HK-2 (cell line): ENCODE measurements around the gene SLC1A1.
"Not testable (repeated sequence)": the region's sequence is repeated elsewhere in the genome, so short reads cannot be mapped to it uniquely, and the experiment has no call there.

Source experiments
- DNase-seq: peaks from one replicate; pipeline ENCODE4 v3.0.0-alpha.2; 2018; ENCODE audit not compliant: unreplicated experiment

SLC1A1 gene

DNA sequence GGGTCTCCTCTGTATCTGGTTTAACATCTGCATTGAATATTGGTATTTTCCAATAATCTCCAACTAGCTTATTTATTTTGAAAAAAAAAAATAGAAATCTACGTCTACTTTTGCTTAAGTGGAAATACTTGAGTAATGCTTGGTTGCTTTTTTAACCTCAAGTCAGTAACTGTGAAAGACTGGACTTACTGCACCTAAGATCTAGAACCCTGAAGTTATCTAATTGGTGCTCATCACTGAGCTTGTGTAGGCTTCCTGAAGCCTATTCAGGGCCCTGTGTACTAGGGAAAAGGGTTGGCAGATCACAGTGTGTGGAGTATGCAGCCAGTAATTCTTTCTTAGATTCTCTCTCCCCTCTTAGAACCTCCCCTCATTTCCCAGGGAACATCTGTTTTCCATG lies 16.2 kb downstream of the SLC1A1 start:
- no peak for DNase-seq

DNA sequence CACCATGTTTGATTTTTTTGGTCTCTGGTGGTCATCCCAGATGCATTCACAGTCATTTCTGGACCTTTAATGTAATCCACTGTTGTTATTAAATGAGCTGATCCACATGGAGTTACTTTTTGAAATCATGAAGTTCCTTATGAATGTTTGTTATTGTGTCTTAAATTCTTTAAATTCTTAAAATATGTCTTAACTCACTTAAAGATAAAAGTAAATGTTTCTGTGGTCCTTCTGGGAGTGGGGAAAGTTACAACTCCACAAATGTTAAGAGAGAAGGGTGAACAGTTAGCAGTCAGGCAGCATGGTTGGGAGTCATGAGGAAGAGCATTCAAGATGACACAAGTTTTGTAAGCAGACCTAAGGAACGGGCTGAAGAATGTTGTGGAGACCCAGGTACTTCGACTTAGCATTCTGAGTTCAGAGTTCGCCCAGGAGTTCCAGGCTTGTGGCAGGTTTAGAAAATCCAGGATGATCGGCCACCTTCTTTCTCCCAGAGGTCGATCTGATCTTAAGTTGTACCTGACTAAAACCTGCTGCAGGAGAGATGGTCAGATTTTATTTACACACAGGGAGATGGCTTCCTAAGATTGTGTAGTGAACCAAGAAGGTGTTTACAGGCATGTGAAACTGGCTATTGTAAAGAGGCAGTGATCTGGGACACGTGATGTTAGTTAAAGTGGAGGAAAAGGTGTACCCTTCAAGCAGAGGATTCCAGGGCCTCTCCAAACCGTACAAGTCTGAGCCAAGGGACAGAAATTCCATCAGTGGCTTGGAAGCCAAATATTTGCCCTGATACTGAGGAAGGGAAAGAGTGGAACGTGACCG lies 17.2 kb downstream of the SLC1A1 start:
- DNase-seq, result no peak

DNA sequence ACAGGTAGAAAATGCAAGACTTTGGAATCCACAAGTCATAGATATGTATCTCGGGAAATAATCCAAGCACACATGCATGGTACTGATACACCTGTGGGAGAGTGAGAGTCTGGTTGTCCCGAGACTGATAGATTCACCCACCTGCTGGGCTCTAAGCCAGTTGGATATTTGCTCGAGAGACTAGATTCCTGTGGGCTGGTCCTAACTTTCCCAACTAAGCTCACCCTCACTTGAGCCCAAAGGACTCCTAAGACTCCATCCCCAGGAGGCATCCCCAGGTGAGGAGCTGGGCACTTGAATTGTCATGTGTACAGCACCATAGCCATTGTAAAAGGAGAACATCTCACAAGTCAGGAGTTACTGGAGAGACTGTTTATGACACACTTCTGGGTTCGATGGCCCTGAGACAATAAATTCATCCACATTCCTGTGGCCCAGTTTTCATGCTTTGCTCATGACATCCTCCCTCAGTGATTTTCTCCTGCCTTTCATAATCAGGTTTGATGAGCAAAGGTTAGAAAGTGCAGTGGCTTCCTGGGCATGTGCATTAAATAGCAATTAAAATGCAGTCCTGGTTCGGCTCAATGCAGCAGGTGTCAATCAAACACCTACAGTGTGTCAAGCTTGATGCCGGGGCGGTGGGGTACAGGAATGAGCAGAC lies 18.1 kb downstream of the SLC1A1 start:
- DNase-seq, result no peak

DNA sequence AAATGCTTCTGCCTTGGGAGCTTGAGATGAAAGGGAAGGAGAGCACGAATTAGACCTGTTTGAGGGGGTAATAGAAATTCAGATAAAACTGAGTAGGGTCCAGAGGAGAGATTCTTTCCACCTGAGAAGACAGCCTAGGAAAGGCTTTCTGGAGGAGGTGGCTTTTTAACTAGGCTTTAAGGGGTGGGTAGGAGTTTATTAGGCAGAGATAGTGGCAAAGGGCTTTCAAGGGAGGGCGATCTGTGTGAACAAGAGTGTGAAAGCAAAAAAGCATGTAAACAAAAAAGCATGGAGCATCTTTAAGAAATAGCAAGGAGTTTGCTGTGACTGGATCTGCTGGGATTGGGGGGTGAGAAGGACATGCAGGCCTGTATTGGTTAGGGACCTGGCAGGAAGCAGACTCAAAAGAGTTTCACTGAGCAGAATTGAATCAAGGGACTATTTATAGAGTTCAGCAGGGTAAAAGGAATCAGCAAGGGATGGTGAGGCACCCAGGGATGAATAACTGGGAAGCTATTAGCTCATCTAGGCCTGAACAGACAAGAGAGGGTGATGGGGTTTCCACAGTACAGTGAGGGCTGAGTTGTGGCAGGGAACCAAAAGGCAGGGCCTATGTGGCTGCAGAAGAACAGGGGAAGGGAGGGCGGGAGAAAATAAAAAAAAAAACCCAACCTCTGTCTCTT lies 18.8 kb downstream of the SLC1A1 start:
- DNase-seq, result no peak

DNA sequence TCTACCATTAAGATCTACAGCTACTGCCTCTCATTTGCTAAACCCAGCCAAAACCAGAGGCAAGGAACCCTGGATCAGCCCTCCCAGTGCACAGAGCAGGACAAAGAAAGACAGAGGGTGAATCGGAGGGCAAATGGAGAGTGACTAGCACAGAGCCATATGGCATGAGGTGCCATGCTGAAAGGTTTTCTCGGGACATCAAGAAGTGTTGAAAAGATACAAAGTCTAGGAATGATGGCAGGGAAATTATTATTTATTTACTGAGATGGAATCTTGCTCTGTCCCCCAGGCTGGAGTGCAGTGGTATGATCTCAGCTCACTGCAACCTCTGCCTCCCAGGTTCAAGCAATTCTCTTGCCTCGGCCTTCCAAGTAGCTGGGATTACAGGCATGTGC lies 19.3 kb downstream of the SLC1A1 start:
- no peak for DNase-seq

DNA sequence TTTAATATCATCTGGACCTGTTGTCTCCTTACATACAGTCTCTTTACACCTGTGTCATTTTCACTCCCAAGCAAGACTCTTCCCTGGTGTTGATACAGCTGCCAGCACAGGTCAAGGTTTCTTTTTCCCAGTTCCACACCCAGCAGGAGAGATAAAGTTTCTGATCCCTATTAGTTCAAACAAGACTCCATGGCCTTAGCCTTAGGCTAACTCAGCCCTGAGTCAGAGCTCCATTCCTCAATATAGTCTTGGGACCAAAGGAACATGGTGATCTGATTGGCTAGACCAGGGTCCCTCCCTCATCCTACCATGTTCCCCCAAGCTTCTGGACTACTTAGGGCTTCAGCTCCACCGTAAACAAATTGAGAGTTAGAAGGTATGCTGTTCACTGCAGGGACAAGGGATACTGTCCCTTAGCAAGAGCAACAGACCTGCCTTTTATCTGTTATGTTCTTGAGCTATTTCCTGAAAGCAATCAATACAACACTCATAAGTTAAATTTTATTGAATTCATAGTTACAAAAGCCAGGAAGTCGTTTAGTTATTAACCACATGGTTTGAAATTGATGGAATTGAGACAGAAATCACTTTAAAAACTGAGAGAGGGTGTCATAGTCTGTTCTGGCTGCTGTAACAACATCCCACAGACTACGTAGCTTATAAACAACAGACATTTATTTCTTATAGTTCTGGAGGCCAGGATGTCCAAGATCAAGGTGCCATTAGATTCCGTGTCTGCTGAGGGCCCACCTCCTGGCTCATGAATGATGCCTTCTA lies 20.5 kb downstream of the SLC1A1 start:
- DNase-seq, result no peak

DNA sequence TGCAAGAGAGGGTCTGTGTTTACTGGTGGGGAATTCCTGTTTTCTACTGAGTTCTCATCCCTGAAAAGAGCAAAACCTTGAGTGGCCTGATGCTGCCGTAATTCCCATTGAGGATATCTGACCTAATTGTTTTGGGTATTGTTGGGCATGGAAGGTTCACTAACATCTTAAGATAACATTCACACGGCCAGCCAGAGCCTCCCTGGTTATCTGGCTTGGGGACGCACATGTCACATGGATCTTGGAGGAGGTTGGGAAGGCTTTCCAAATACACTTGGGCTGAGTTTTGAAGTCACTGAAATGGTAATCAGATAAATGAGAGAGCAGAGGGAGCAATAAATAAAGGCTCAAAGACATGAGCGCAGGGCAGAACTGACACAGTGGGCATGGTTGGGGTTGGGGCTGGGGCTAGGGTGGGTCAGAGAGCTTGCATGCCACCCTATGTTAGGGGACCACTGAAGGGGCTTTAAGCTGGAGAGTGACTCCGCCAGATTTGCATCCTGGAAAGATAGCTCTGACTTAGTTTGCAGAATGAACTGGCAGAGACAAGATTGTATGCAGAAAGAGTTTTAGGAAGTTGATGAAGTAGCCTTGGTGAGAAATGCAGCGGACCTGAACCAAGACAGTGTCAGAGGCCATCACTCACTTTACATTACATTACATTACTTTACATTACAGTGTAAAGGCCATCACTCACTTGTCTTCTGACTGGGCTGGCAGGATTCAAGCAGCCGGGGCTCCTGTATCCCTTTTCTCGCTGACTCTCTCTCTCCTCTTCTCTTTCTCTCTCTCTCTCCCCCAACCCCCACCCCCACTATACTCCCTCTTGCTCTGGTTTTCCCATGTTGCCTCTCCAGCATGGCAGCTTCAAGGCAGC lies 24.2 kb downstream of the SLC1A1 start:
- no peak for DNase-seq

DNA sequence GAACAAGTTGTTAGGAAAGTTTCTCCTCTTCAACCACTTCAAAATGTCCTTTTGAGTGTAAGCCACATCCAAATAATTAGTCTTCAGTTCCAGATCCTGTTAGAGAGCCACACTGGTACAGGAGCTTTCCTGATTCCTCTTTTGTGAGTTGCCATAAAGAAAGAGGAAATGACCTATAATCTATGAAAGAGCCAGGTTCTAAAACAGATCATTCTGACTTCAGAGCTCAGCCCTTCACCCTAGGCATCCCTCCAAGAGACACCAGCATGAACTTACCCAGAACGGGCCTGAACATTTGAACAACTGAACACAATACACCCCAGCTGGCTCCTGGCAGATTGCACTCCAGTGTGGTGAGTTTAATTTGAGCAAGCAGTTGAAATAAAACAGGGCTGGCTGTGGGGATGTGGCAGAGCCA lies 25.7 kb downstream of the SLC1A1 start:
- DNase-seq, result no peak

DNA sequence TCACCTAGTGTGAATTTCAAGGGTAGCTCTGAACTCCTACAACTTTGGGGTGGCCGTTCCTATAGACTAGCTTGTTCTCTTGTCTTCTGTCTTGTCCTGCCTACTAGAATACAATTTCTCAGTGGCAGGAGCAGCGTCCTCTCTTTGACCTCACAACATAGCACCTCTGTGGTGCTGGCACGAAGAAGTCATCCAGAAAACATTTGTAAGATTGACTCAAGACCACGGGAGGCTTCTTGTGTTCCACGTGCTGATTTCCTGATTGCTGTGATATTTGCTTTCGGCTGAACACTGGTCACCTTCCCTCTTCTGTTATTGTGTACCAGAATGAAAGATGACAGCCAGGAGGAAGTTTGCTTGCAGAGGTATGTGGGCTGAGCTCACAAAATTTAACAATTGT lies 27.0 kb downstream of the SLC1A1 start:
- DNase-seq, result peak; percentile 8

DNA sequence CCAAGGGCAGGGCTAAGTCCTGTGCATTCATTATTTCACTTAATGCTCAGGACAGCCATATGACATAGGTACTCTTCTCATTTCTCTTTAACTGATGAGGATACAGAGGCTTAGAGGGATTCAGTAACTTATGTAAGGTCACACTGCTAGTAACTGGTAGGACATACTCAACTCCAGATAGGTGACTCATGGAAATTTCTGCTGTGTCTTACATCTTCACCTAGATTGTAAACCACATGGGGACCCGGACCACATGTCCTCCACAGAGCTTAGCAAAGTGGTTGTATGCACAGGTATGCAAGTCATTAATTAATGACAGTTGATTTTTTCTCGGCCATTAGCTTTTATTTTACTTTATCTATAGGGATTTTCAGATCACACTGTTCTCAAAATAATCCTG lies 29.3 kb downstream of the SLC1A1 start:
- no peak for DNase-seq

DNA sequence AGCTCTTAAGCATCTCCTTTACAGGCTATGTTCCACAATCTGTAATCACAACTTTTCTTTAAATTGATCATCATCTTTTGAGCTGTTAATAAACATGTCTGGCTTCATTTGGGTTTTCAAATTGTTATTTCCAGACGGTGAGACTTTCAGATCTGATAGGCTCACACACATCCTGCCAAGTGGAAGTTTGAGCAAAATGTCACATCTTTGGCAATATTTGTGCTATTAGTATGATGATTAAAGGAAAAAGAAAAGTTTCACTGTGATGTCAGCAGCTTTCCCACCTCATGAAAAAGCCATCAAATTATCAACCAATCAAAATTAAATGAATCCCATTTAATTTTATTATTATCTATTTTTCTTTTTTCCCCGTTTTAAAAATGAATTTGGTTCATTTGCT lies 29.8 kb downstream of the SLC1A1 start:
- no peak for DNase-seq

DNA sequence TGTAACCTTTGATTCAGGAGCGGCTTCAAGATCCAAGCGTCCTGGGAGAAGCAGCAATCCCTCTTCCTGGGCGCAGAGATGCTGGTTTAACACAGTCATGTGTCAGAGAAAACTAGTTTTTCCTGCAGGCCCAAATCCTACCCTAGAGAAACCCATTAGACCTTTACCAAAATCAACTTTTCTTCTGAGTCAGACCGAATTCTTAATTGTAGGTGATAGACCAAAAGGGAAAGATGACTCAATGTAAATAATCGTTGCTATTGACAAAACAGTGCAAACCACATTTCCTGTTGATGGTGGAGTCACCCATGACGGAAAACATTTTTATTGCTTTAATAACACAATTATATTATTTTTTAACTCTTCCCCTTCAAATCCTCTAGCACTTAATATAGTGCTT lies 40.1 kb downstream of the SLC1A1 start:
- no peak for DNase-seq

DNA sequence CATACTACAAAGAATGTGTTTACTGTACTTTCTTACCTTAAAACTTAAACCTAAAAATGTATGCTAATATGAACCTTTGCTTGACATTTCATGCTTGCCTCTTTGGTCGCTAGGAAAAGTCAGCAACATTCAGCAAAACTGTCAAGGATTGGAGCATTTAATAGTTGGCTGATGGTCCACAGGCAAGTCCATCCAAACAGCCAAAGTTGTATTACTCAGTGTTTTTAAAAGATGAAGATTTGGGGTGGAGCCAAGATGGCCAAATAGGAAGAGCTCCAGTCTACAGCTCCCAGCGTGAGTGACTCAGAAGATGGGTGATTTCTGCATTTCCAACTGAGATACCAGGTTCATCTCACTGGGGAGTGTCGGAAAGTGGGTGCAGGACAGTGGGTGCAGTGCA lies 40.6 kb downstream of the SLC1A1 start:
- not testable (repeated sequence) for DNase-seq

DNA sequence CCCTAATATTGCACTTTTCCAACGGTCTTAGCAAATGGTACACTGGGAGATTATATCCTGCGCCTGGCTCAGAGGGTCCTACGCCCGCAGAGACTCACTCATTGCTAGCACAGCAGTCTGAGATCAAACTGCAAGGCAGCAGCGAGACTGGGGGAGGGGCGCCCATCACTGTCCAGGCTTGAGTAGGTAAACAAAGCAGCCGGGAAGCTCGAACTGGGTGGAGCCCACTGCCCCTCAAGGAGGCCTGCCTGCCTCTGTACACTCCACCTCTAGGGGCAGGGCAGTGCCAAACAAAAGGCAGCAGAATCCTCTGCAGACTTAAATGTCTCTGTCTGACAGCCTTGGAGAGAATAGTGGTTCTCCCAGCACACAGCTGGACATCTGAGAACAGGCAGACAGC lies 41.1 kb downstream of the SLC1A1 start:
- not testable (repeated sequence) for DNase-seq

DNA sequence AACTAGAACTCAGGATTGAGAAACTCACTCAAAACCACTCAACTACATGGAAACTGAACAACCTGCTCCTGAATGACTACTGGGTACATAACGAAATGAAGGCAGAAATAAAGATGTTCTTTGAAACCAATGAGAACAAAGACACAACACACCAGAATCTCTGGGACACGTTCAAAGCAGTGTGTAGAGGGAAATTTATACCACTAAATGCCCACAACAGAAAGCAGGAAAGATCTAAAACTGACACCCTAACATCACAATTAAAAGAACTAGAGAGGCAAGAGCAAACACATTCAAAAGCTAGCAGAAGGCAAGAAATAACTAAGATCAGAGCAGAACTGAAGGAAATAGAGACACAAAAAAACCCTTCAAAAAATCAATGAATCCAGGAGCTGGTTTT lies 43.6 kb downstream of the SLC1A1 start:
- not testable (repeated sequence) for DNase-seq

DNA sequence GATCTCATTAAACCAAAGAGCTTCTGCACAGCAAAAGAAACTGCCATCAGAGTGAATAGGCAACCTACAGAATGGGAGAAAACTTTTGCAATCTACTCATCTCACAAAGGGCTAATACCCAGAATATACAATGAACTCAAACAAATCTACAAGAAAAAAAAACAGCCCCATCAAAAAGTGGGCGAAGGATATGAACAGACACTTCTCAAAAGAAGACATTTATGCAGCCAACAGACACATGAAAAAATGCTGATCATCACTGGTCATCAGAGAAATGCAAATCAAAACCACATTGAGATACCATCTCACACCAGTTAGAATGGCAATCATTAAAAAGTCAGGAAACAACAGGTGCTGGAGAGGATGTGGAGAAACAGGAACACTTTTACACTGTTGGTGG lies 45.9 kb downstream of the SLC1A1 start:
- not testable (repeated sequence) for DNase-seq

DNA sequence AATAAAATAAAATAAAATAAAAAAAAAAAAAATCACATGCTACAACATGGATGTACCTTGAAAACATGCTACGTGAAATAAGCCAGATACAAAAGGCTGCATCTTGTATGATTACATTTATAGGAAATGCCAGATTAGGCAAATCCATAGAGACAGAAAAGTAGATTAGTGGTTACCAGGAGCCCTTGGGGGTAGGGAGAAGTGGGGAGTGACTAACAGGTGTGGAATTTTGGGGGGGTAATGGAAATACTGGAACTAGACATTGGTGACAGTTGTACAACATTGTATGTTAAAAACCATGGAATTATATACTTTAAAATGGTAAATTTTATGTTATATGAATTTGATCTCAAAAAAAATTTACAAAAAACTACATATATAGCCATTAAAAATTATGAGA lies 47.3 kb downstream of the SLC1A1 start:
- DNase-seq, result no peak

DNA sequence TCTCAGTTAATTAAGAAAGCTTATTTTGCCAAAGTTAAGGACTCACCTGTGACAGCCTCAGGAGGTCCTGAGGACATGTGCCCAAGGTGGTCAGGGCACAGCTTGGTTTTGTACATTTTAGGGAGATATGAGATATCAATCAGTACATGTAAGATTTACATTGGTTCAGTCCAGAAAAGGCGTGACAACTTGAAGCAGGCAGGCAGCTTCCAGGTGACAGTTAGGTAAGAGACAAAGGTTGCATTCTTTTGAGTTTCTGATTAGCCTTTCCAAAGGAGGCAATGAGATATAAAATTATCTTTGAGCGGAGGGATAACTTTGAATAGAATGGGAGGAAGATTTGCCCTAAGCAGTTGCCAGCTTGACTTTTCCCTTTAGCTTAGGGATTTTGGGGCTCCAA lies 47.8 kb downstream of the SLC1A1 start:
- no peak for DNase-seq

DNA sequence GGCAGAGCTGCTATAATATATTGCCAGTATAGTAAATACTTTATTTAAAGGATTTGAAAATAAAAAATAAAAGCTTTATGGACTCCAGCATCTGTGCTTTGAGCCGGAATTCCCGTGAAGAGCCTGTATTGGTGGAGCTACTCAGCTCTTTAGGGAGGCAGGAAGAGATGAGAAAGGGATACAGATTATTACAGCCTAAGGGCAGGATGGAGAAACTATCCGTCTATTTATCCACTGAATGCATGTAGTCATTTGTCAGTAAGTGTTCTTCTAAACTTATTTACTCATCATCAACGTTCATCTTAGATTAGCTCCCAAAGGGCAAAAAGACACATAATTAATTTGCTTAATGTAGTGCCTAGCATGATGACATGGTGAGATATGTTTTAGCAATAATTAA lies 48.4 kb downstream of the SLC1A1 start:
- no peak for DNase-seq

DNA sequence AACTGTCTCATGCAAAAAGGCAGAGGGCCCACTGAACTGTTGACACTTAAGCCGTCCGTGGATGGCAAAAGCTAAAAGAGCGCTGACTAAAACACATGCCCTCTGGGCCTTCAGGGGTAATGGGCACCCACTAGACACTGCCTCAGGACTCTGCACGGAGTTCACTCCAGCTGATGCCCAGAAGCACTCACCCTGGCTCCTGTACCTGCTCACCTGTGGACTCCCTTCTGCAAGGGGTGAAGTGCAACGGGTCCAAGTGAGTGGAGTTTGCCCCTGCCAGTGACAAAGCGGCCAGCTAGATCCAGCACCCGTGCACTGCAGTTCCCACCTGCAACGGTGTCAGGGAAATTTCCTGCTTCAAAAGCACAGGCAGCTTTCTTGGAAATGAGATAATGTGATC lies 50.2 kb downstream of the SLC1A1 start:
- no peak for DNase-seq

DNA sequence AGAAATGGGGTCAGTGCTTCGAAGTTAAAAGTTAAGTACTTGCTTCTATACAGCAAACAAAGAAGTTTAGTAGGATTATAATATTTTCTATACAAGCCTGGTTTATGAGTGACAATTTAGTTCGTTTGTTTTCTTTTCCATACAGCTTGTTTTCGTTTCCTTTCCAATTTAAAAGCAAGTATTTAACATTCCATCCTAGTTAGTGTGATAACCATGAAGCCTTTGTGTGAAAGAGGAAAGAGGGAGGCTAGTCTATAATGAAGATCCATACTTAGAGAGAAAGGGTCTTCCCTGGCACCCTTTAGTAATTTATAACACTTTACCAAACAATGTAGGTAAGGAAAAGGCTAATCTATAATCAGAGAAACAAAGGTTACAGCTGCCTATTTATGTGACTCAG lies 51.0 kb downstream of the SLC1A1 start:
- no peak for DNase-seq
